GM12801 (cell line): ENCODE measurements around the gene LMTK2.

Experiments
- TF ChIP-seq, protein P1 (sequence below): IDR thresholded peaks from one replicate; pipeline ENCODE4 v1.5.1; 2011; ENCODE audit warnings: control low read depth; ENCODE audit not compliant: insufficient read length; ENCODE audit errors: extremely low read depth

Gene LMTK2

GRCh38 chr7:98102170-98102569 is 4.5 kb upstream of the LMTK2 start:
- TF ChIP-seq, protein P1, sequence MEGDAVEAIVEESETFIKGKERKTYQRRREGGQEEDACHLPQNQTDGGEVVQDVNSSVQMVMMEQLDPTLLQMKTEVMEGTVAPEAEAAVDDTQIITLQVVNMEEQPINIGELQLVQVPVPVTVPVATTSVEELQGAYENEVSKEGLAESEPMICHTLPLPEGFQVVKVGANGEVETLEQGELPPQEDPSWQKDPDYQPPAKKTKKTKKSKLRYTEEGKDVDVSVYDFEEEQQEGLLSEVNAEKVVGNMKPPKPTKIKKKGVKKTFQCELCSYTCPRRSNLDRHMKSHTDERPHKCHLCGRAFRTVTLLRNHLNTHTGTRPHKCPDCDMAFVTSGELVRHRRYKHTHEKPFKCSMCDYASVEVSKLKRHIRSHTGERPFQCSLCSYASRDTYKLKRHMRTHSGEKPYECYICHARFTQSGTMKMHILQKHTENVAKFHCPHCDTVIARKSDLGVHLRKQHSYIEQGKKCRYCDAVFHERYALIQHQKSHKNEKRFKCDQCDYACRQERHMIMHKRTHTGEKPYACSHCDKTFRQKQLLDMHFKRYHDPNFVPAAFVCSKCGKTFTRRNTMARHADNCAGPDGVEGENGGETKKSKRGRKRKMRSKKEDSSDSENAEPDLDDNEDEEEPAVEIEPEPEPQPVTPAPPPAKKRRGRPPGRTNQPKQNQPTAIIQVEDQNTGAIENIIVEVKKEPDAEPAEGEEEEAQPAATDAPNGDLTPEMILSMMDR, result no peak

GRCh38 chr7:98105942-98106544 is 619 bp upstream of the LMTK2 start:
- TF ChIP-seq, protein P1, result no peak

DNA sequence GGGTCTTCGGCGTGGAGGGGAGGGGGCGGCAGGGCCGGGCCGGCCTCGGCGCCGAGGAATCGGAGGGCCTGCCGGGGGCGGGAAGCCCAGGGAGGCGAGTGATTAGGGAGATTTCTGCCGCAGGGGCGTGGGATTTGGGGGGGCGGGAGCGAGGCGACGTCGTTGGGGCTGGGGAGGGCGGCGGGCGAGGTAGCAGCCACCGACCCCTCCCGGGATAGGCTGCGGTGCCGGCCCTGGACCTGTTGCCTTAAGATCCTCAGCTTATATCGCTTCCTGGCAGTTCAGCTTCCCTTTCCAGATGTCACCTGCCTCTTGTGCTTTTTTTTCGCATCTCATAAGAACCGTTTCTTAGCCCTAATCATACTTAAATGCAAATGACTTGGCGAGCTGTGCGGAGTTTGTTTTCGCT is 655 bp downstream of the LMTK2 start:
- TF ChIP-seq, protein P1, result no peak

- TF ChIP-seq, protein P1, result no peak
Measured at GRCh38 chr7:98110249-98111022, 3.8 kb downstream of the LMTK2 start.

- TF ChIP-seq, protein P1, result no peak
Measured at GRCh38 chr7:98112077-98112476, 5.4 kb downstream of the LMTK2 start.

GRCh38 chr7:98115746-98116525 is 9.3 kb downstream of the LMTK2 start:
- TF ChIP-seq, protein P1, result no peak
